A549 treated with Hydrocortisone at 1 μM for 4 hours (cell line): Measurements from ENCODE around the gene UBR7. TPM values are rescaled to one million over a fixed set of nuclear protein-coding genes. Genes with fewer than 3 reads are reported as not detected.

ENCODE experiments used
- total RNA-seq: library from RNA; stranded (reverse); fragments of 200-300 nt; extraction: Qiagen RNA extraction; gene quantifications from 5 replicates; pipeline ENCODE4 v1.2.3, GENCODE V29; 2022

UBR7 gene, protein sequence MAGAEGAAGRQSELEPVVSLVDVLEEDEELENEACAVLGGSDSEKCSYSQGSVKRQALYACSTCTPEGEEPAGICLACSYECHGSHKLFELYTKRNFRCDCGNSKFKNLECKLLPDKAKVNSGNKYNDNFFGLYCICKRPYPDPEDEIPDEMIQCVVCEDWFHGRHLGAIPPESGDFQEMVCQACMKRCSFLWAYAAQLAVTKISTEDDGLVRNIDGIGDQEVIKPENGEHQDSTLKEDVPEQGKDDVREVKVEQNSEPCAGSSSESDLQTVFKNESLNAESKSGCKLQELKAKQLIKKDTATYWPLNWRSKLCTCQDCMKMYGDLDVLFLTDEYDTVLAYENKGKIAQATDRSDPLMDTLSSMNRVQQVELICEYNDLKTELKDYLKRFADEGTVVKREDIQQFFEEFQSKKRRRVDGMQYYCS
- total RNA-seq: 22.4 to 33.7 TPM (median 24.8 TPM) in 5 replicates

DNA sequence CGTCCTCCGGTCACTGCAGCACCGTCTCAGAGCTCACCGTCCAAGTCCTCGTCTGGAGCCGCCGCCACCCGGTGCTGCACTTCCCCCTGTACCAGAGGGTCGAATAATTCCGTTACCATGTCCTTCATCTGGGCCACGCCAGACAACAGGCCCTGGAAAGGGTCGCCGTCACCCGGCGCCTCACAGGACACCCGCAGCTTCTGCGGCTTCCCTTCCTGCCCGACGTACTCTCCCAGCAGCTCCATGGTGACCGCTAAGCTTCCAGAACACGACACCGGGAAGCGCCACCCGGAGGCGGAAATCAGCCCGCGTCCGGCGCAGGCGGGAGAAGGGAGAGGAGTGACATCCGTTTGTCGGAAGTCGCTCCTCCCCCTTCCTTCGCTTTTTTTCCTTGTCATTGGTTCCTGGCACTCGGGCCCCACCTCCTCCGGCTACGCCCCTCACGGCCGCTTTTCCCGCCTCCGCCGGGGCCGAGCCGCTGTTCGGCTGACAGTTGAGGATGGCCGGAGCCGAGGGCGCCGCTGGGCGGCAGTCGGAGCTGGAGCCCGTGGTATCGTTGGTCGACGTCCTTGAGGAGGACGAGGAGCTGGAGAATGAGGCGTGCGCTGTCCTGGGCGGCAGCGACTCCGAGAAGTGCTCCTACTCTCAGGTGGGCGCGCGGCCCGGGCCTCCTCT, at the start of gene UBR7, which contains the start of gene GON7:
TSS of gene UBR7 (plus strand) at position 464 of the 675 bp plus-strand sequence. CDS start at position 500, 36 bp downstream.
TSS of gene GON7 (minus strand) at position 273 of the 675 bp plus-strand sequence. CDS start at position 245, 28 bp downstream.

DNA sequence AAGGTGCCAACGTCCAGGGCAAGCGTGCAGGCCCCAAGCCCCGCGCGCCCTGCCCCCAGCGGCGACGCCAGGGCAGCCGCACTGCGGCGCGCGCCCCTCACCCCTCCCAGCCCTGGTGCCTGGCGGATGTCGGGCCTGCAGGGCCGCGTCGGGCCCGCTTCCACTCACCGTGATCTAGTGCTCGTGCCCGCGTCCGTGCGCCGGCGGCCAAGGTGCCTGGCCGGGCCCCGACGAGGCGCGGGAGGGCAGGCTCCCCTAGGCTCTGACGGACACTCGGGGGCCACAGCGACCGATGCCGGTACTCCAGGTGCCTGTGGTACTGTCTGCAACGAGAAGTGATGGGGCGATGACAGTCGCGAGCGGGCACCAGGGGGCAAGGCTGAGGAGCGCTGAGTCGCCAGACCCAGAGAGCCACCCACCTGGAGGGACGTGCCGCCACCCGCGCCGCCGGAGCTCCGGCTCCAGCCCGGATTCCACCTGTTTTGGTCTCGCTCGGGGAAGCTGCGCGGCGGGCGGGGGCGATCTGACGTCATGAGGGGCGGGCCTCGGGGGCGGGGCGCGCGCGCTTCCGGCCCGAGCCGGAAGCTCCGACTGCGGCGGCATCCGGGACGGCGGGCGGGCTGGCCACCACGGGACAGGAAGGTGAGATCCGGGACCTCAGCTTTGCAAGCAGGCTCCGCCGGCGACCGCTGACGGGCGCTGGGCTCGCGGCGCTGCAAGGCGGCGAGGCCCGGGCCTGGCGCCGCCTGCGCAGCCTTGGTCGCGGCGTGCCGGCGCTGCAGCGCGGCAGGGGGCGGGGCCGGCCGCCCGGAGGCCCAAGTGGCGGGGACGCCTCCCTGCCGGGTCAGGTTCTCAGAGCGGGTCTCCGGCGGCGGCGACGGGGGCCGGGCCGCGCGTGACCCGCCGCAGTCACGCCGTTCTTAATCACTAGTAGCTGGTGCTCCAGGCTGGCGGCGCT, 22.4 kb upstream of the UBR7 start, which contains the start of the genes LYSET and MOAP1:
TSS of gene LYSET (plus strand) at position 927 of the 958 bp plus-strand sequence. CDS start 89 bp downstream, outside the sequence.
TSS of gene MOAP1 (minus strand) at position 507 of the 958 bp plus-strand sequence. CDS start 655 bp downstream, outside the sequence.

Other genes starting within 250 kb of the UBR7 start
- gene ITPK1, start 91.3 kb upstream of the UBR7 start, total RNA-seq: 55.9 to 68.6 TPM (median 60.3 TPM) in 5 replicates
- 11.5 to 15.5 TPM (median 13.8 TPM) in 5 replicates for gene MOAP1, start 22.4 kb upstream of the UBR7 start, total RNA-seq
- 30.8 to 36.8 TPM (median 34.0 TPM) in 5 replicates for gene LYSET, start 21.9 kb upstream of the UBR7 start, total RNA-seq
- gene GON7, start 191 bp upstream of the UBR7 start, total RNA-seq: 14.1 to 16.7 TPM (median 14.7 TPM) in 5 replicates
- 10.3 to 13.5 TPM (median 11.6 TPM) in 5 replicates for gene BTBD7, start 125.8 kb downstream of the UBR7 start, total RNA-seq
- gene COX8C, start 139.9 kb downstream of the UBR7 start, total RNA-seq: not detected in 5 replicates
- gene UNC79, start 223.7 kb downstream of the UBR7 start, total RNA-seq: 0.01 to 0.02 TPM (median 0.02 TPM) in 3 of 5 replicates, not detected in the others